GM10248 (cell line): ENCODE results near the gene SGMS1.

Source experiments
- CTCF ChIA-PET: fragments of 300-600 bp; sonication (Branson Sonifier 250); formaldehyde crosslinking; extraction: SDS; loops from one replicate; lab custom pipeline; 2021; ENCODE audit warnings: antibody characterized with exemption; lab: Yijun Ruan, JAX
- POLR2A ChIA-PET: fragments of 350-650 bp; sonication (Branson Sonifier 250); formaldehyde crosslinking; extraction: SDS; loops from one replicate; lab custom pipeline; 2020; ENCODE audit warnings: antibody characterized with exemption; lab: Yijun Ruan, JAX
- DNase-seq: peaks from one replicate; pipeline ENCODE4 v3.0.0; 2012; ENCODE audit errors: extremely low spot score
- CTCF ChIP-seq: IDR thresholded peaks from 2 replicates; pipeline ENCODE4 v1.5.1; 2012; ENCODE audit warnings: mild to moderate bottlenecking, low read depth; ENCODE audit errors: extremely low read depth, missing control alignments, control extremely low read depth

The SGMS1 gene

GRCh38 chr10:50604809-50605208 is 18.9 kb downstream of the SGMS1 start:
- POLR2A ChIA-PET: no interaction called here
- CTCF ChIA-PET: interaction anchor here (0.8 to 3.7 kb wide), 3 partner anchors 9 to 42 kb away, joined by 3 to 19 read pairs (median 3); no protein-coding TSS in a partner anchor
- TF ChIP-seq CTCF: no peak
- no peak for DNase-seq

- DNase-seq: peak; percentile 43
- CTCF ChIA-PET: interaction anchor here (0.9 to 3.7 kb wide), 4 partner anchors 10 to 244 kb away, joined by 3 to 19 read pairs (median 4); no protein-coding TSS in a partner anchor
- POLR2A ChIA-PET: interaction anchor here (0.6 kb wide), 1 partner anchor 21 kb away, joined by 3 read pairs; no protein-coding TSS in a partner anchor
These were observed 19.6 kb downstream of the SGMS1 start for GRCh38 chr10:50604049-50604640.

GRCh38 chr10:50603151-50603850 is 20.5 kb downstream of the SGMS1 start:
- ChIA-PET CTCF (interaction anchor here (0.9 to 3.7 kb wide), 4 partner anchors 10 to 243 kb away, joined by 3 to 19 read pairs (median 4); no protein-coding TSS in a partner anchor), POLR2A (no interaction called here)
- no peak for TF ChIP-seq CTCF
- DNase-seq: no peak

More at GRCh38 chr10:50604049-50604640, 19.6 kb downstream of the SGMS1 start:
- no peak for TF ChIP-seq CTCF

GRCh38 chr10:50601974-50602373 is 21.8 kb downstream of the SGMS1 start:
- POLR2A ChIA-PET: no interaction called here
- CTCF ChIA-PET: interaction anchor here (0.9 to 3.7 kb wide), 2 partner anchors 12 to 39 kb away, joined by 3 to 19 read pairs; no protein-coding TSS in a partner anchor
- no peak for TF ChIP-seq CTCF
- DNase-seq: no peak

- no peak for DNase-seq
- CTCF ChIA-PET: interaction anchor here (0.9 to 1.3 kb wide), 3 partner anchors 23 to 43 kb away, joined by 3 to 4 read pairs (median 3); no protein-coding TSS in a partner anchor
- no peak for TF ChIP-seq CTCF
- POLR2A ChIA-PET: no interaction called here
These were observed 22.8 kb downstream of the SGMS1 start for GRCh38 chr10:50600831-50601477.

- TF ChIP-seq CTCF: no peak
- ChIA-PET CTCF (interaction anchor here (0.8 to 1.3 kb wide), 4 partner anchors 14 to 42 kb away, joined by 3 to 5 read pairs (median 4); no protein-coding TSS in a partner anchor), POLR2A (no interaction called here)
- no peak for DNase-seq
These were observed 23.5 kb downstream of the SGMS1 start for GRCh38 chr10:50600286-50600685.
